Heart left ventricle (tissue), 13 donors: Measurements from ENCODE around the gene LRBA.

Source experiments
- CTCF ChIP-seq, 12 donors: fragments of 200-600 bp; sonication (generic) in 4 of 12; IDR thresholded peaks; one replicate each; pipeline versions ENCODE4 v1.5.0 to v1.8.0; 2018 to 2022; ENCODE audit warnings: antibody characterized with exemption in 12 of 12, mild to moderate bottlenecking in 5 of 12
- POLR2A ChIP-seq, 2 donors: fragments of 450-650 bp; IDR thresholded peaks; one replicate each; pipeline ENCODE4 v1.6.1; 2017; ENCODE audit warnings: antibody characterized with exemption in 2 of 2, mild to moderate bottlenecking in 2 of 2, moderate library complexity in 2 of 2
- donor health status: ischemic (EF 13 %, LVEDD 7.1; RV severe dilation, severe dysfunction).
- donor health status: DM: no; HTN: yes; CAD: no.
- donor health status: DM: no; HTN: no; CAD: no.
- donor health status: ischemic (EF 25% LVEDD 6.9; RV normal size, moderate dysfunction).
- donor health status: ischemic (EF 25% LVEDD 5.7; RV mildly dilated, moderate dysfunction).
- donor health status: ischemic (EF 35%, LVEDD 5.7; RV mildly dilated, moderate dysfunction).
- donor health status: nonischemic (EF 11% LVEDD 7.7; RV severe dilation, severe dysfunction).
- donor health status: DM: yes; HTN: yes; CAD: no.
- donor health status: PGD.
- donor health status: ischemic (EF 29% LVEDD 5.4; RV normal size, mild dysfunction).
- donor health status: nonischemic (EF 23%, LVEDD 6.1; RV moderate dilation, normal function).

DNA sequence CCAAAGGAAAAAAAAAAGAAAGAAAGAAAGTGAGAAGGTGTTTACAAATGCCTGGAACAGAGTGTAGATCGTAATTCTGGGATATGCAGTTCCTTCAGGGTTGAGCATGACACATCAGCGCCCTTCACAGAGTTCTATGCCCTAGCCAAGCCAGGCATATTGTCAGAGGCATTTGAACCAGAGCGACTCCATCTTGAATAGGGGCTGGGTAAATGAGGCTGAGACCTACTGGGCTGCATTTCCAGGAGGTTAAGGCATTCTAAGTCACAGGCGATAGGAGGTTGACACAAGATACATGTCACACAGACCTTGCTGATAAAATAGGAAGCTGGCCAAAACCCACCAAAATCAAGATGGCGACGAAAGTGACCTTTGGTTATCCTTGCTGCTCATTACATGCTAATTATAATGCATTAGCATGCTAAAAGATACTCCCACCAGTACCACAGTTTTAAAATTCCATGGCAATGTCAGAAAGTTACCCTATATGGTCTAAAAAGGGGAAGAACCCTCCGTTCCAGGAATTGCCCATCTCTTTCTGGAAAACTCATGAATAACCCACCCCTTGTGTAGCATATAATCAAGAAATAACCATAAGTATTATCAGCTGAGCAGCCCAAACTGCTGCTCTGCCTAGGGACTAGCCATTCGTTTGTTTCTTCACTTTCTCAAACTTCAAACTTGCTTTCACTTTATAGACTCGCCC lies 23.5 kb upstream of the LRBA start:
- no peak for TF ChIP-seq POLR2A (IDR thresholded peaks at IDR 0.05)
- TF ChIP-seq CTCF (IDR thresholded peaks at IDR 0.05): no peak
